Naive thymus-derived CD4-positive, alpha-beta T cell (primary cell): ENCODE measurements around the gene SYTL3. TPM values are rescaled to one million over a fixed set of nuclear protein-coding genes. Genes with fewer than 3 reads are reported as not detected.

Source experiments
- ATAC-seq: fragments of 150-1000 bp; cut with Tn5 transposase; 2 replicates; pipeline ENCODE4 v1.10.0; 2021; ENCODE audit warnings: mild to moderate bottlenecking, moderate library complexity
- CTCF ChIA-PET: fragments of 350-600 bp; sonication (Branson Sonifier 250); formaldehyde crosslinking; loops from one replicate; lab custom pipeline; 2021; ENCODE audit warnings: antibody characterized with exemption; lab: Charles Lee
- POLR2A ChIA-PET: fragments of 350-600 bp; sonication (Branson Sonifier 250); formaldehyde crosslinking; loops from one replicate; lab custom pipeline; 2021; ENCODE audit warnings: antibody characterized with exemption, inconsistent platforms; lab: Charles Lee
- DNase-seq, 9 donors: peaks; one replicate each; pipeline versions ENCODE4 v3.0.0 to v3.0.0-alpha.2; 2020 to 2022; ENCODE audit warnings: mixed read lengths in 1 of 9
- H3K27ac ChIP-seq: one replicate; pipeline ENCODE4 v1.7.0; 2013; ENCODE audit warnings: mild to moderate bottlenecking, low read depth, low read length, moderate library complexity
- H3K27me3 ChIP-seq, 2 donors: one replicate each; pipeline ENCODE4 v1.7.0; 2013; ENCODE audit warnings: low read length in 2 of 2, mild to moderate bottlenecking in 2 of 2, moderate library complexity in 2 of 2; ENCODE audit not compliant: control insufficient read depth in 2 of 2, insufficient read depth in 2 of 2
- H3K36me3 ChIP-seq, 3 experiments: 1 replicate in 2 of 3; 2 replicates in 1 of 3; pipeline ENCODE4 v1.7.0; 2013; ENCODE audit warnings: low read length in 3 of 3, mild to moderate bottlenecking in 3 of 3, moderate library complexity in 1 of 3; ENCODE audit not compliant: insufficient read depth in 3 of 3, control insufficient read depth in 2 of 3
- H3K4me1 ChIP-seq, 2 donors: one replicate each; pipeline ENCODE4 v1.7.0; 2013; ENCODE audit warnings: low read length in 2 of 2, mild to moderate bottlenecking in 2 of 2, moderate library complexity in 1 of 2; ENCODE audit not compliant: control insufficient read depth in 2 of 2, insufficient read depth in 2 of 2
- H3K4me3 ChIP-seq: 2 replicates; pipeline ENCODE4 v1.7.0; 2013; ENCODE audit warnings: mild to moderate bottlenecking, low read length
- H3K9me3 ChIP-seq, 3 experiments: 1 replicate in 2 of 3; 2 replicates in 1 of 3; pipeline ENCODE4 v1.7.0; 2013; ENCODE audit warnings: low read length in 3 of 3; ENCODE audit not compliant: control insufficient read depth in 2 of 3
- H3K27ac Mint-ChIP-seq, 9 donors: one replicate each; pipeline ENCODE4 v1.8.0; 2020 to 2022; ENCODE audit warnings: mixed read lengths in 9 of 9, mild to moderate bottlenecking in 8 of 9, moderate library complexity in 5 of 9, inconsistent platforms in 2 of 9
- H3K27me3 Mint-ChIP-seq, 5 donors: one replicate each; pipeline ENCODE4 v1.8.0; 2021 to 2022; ENCODE audit warnings: mixed read lengths in 5 of 5, mild to moderate bottlenecking in 1 of 5
- H3K36me3 Mint-ChIP-seq, 5 donors: one replicate each; pipeline ENCODE4 v1.8.0; 2020 to 2022; ENCODE audit warnings: mixed read lengths in 5 of 5, mild to moderate bottlenecking in 3 of 5, inconsistent platforms in 1 of 5
- H3K4me1 Mint-ChIP-seq, 7 donors: one replicate each; pipeline ENCODE4 v1.8.0; 2020 to 2022; ENCODE audit warnings: mixed read lengths in 7 of 7, mild to moderate bottlenecking in 3 of 7, inconsistent platforms in 1 of 7
- H3K4me3 Mint-ChIP-seq, 10 donors: one replicate each; pipeline ENCODE4 v1.8.0; 2020 to 2022; ENCODE audit warnings: mild to moderate bottlenecking in 10 of 10, mixed read lengths in 10 of 10, moderate library complexity in 6 of 10, inconsistent platforms in 2 of 10
- H3K9me3 Mint-ChIP-seq, 11 donors: one replicate each; pipeline ENCODE4 v1.8.0; 2020 to 2022; ENCODE audit warnings: mixed read lengths in 11 of 11, mild to moderate bottlenecking in 4 of 11, inconsistent platforms in 1 of 11, moderate library complexity in 1 of 11
- intact Hi-C, 2 donors: fragments of 100-400 bp; cut with micrococcal nuclease; formaldehyde crosslinking; loops; one replicate each; pipeline ENCODE4 v1.15.1; 2023
- polyA plus RNA-seq, 2 donors: library from polyadenylated mRNA; unstranded; fragments of 300-500 nt; fragmentation: Illumina TruSeq; gene quantifications; one replicate each; pipeline ENCODE4 v1.2.3, GENCODE V29; 2021
- total RNA-seq, 6 experiments: library from RNA in 5 of 6; stranded (reverse) in 5 of 6; gene quantifications; 1 replicate in 5 of 6; 2 replicates in 1 of 6; pipeline ENCODE4 v1.2.3 and lab custom pipeline; 2021 to 2026

Gene SYTL3
- total and polyA plus RNA-seq, 7 experiments from 2014 or later, result 13.4 to 67.0 (median 29.5) TPM

DNA sequence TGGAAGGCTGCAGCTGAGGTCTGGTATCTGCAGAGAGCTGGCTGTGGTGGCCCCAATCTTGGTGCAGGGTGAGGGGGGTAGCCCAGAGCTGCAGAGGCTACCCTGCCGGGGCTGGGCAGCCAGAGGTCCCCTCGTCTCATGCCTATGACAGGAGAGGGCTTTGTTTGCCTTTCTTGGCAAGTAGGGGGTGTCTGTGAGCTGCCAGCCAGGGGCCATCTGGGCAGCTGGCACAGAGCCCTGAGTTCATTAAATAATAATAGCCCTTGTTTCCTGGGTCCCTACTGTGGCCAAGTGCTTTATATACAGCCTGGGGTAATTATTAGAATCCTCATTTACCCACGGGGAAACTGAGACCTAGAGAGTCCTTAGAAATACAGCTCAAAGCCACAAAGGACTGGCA, 102.8 kb downstream of the SYTL3 start:
- Histone ChIP-seq H3K9me3 (no peaks in the 10 kb centered on the region), H3K4me1 (no peaks in the 10 kb centered on the region), H3K27me3 (no peaks in the 10 kb centered on the region), H3K4me3 (no peak overlapping the region), H3K27ac (no peak overlapping the region), H3K36me3 (peaks cover 5 to 53% (median 11%) of the 10 kb centered on the region in 3 experiments)
- DNase-seq (no peak), ATAC-seq (no peak)
- no peak overlapping the region for H3K4me3 Mint-ChIP-seq
- POLR2A ChIA-PET, result no interaction called here
- no peaks in the 10 kb centered on the region for H3K27me3 Mint-ChIP-seq
- CTCF ChIA-PET, result no interaction called here
- H3K4me1 Mint-ChIP-seq, result peaks cover 0 to 4% (median 0%) of the 10 kb centered on the region in 7 donors
- intact Hi-C loops, result no loop called here
- peaks cover 0 to 47% (median 16%) of the 10 kb centered on the region in 5 donors for H3K36me3 Mint-ChIP-seq
- H3K27ac Mint-ChIP-seq, result peak overlapping the region in 3 of 9 donors; percentile 22 to 51 (median 31)
- H3K9me3 Mint-ChIP-seq, result no peaks in the 10 kb centered on the region

GRCh38 chr6:158753811-158754210, 104.0 kb downstream of the SYTL3 start:
- ChIA-PET CTCF (no interaction called here), POLR2A (no interaction called here)
- H3K4me3 Mint-ChIP-seq, result no peak overlapping the region
- ATAC-seq, result no peak
- H3K27me3 ChIP-seq, result no peaks in the 10 kb centered on the region
- H3K4me1 ChIP-seq, result no peaks in the 10 kb centered on the region
- no peak overlapping the region for H3K27ac ChIP-seq
- peaks cover 5 to 62% (median 11%) of the 10 kb centered on the region in 3 experiments for H3K36me3 ChIP-seq
- peaks cover 0 to 4% (median 0%) of the 10 kb centered on the region in 7 donors for H3K4me1 Mint-ChIP-seq
- H3K27me3 Mint-ChIP-seq, result no peaks in the 10 kb centered on the region
- no peaks in the 10 kb centered on the region for H3K9me3 ChIP-seq
- H3K36me3 Mint-ChIP-seq, result peaks cover 0 to 48% (median 18%) of the 10 kb centered on the region in 5 donors
- DNase-seq, result no peak
- intact Hi-C loops, result no loop called here
- no peak overlapping the region for H3K4me3 ChIP-seq
- no peaks in the 10 kb centered on the region for H3K9me3 Mint-ChIP-seq
- no peak overlapping the region for H3K27ac Mint-ChIP-seq

DNA sequence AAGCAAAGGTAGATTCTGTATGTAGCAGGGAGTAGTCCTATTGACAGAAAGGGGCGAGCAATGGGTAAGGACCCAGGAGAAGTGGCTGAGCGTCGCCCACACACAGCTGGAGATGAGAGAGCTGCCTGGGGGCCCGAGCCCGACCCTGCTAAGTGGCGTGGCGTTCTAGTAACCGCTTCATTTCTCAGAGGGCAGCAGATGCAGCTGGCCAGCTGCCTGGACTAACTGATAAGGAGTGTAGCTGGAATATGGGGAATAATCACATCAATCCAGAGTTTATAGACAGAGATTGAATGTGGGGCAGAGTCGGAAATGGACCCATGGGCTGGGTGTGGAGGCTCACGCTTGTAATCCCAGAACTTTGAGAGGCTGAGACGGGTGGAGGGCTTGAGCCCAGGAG, 104.9 kb downstream of the SYTL3 start:
- intact Hi-C loops, result no loop called here
- Histone ChIP-seq H3K27me3 (no peaks in the 10 kb centered on the region), H3K4me3 (no peak overlapping the region), H3K9me3 (no peaks in the 10 kb centered on the region), H3K36me3 (peaks cover 5 to 66% (median 11%) of the 10 kb centered on the region in 3 experiments), H3K4me1 (no peaks in the 10 kb centered on the region), H3K27ac (no peak overlapping the region)
- Mint-ChIP-seq H3K36me3 (peaks cover 0 to 48% (median 16%) of the 10 kb centered on the region in 5 donors), H3K27me3 (no peaks in the 10 kb centered on the region), H3K27ac (peak overlapping the region in 4 of 9 donors; percentile 40 to 67 (median 60)), H3K4me1 (peaks cover 0 to 4% (median 0%) of the 10 kb centered on the region in 7 donors), H3K4me3 (peak overlapping the region in 1 of 10 donors; percentile 41), H3K9me3 (no peaks in the 10 kb centered on the region)
- ATAC-seq (no peak), DNase-seq (no peak)
- POLR2A ChIA-PET, result no interaction called here
- CTCF ChIA-PET, result no interaction called here

DNA sequence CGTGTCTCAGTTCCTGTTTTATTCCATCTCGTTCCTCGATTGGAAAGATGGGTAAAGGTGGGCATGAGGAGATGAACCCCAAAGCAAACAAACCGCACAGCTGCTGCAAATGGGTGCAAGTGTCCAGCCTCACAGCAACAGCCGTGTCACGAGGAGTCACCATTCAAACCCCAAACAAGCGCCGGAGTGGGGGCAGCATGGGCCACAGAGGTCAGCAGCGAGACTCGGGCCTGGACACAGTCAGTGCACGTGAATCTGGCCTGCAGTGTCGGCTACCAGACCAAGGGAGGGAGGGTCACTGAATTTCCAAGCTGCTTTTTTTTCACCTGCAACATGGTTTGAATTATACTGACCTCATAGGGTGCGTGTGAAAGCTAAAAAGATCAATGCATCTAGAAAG, 105.8 kb downstream of the SYTL3 start:
- no peak for ATAC-seq
- CTCF ChIA-PET, result no interaction called here
- POLR2A ChIA-PET, result no interaction called here

DNA sequence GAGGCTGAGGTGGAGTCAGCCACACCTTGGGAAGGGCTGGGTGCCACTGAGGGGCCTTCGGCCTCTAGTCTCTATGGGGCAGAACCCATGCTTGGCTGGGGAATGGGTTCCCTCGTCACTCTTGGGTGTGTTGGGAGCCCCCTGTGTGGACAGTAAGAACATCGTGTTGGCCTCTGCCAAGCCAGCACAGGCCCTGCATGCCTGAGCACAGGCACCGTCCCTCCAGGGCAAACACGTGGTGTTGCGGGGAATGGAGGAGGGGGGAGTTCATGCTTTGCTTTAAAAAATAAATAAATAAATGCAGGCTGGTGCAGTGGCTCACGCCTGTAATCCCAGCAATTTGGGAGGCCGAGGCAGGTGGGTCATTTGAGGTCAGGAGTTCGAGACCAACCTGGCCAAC, 106.3 kb downstream of the SYTL3 start:
- H3K36me3 Mint-ChIP-seq, result peaks cover 0 to 44% (median 8%) of the 10 kb centered on the region in 5 donors

More for the DNA sequence above, 105.8 kb downstream of the SYTL3 start:
- no peaks in the 10 kb centered on the region for H3K9me3 Mint-ChIP-seq
- Histone ChIP-seq H3K27me3 (no peaks in the 10 kb centered on the region), H3K36me3 (peaks cover 5 to 73% (median 8%) of the 10 kb centered on the region in 3 experiments), H3K4me1 (no peaks in the 10 kb centered on the region), H3K27ac (no peak overlapping the region), H3K9me3 (no peaks in the 10 kb centered on the region), H3K4me3 (no peak overlapping the region)
- peaks cover 0 to 43% (median 8%) of the 10 kb centered on the region in 5 donors for H3K36me3 Mint-ChIP-seq
- no peak for DNase-seq
- no peaks in the 10 kb centered on the region for H3K27me3 Mint-ChIP-seq
- no peak overlapping the region for H3K4me3 Mint-ChIP-seq
- intact Hi-C loops, result no loop called here
- peaks cover 0 to 4% (median 0%) of the 10 kb centered on the region in 7 donors for H3K4me1 Mint-ChIP-seq
- peak overlapping the region in 3 of 9 donors; percentile 4 to 51 (median 33) for H3K27ac Mint-ChIP-seq

DNA sequence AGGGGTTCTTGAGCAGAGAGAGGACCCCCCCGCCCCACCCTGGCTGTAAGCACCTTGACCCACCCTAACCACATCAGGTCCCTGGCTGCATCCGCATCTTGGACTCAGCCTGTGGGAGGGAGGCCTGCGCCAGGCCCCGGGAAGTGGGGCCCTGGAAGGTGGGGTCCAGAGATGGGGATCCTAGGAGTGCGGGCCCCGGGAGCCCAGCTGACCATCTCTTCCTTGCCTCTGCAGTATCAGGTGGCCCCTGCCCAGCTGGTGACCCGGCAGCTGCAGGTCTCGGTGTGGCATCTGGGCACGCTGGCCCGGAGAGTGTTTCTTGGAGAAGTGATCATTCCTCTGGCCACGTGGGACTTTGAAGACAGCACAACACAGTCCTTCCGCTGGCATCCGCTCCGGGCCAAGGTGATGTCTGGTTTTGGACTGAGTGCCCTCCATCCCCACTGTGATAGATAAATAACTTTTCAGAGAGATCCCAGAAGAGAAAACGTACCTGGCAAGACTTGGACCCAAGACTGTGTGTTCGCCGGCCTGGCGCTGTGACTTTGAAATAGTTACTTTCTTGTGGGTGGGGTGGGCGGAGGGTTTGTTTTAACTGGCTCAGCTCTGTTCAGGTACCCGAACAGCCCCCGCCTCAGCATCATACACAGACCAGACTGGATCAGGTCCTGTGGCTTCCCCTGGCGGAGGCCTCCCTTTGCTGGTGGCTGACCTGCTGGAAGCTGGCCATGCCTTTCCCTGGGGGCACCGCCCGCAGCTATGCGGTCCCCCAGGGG, 107.3 kb downstream of the SYTL3 start:
- Histone ChIP-seq H3K4me1 (no peaks in the 10 kb centered on the region), H3K27me3 (no peaks in the 10 kb centered on the region), H3K36me3 (peaks cover 0 to 72% (median under 1%) of the 10 kb centered on the region in 3 experiments), H3K4me3 (no peak overlapping the region), H3K9me3 (no peaks in the 10 kb centered on the region), H3K27ac (no peak overlapping the region)
- peaks cover 5 to 43% (median 15%) of the 10 kb centered on the region in 5 donors for H3K36me3 Mint-ChIP-seq
- intact Hi-C loops, result no loop called here
- H3K27ac Mint-ChIP-seq, result peak overlapping the region in 4 of 9 donors; percentile 10 to 68 (median 30)
- no peak overlapping the region for H3K4me3 Mint-ChIP-seq
- peaks cover 0 to 4% (median 0%) of the 10 kb centered on the region in 7 donors for H3K4me1 Mint-ChIP-seq
- DNase-seq, result no peak
- no peaks in the 10 kb centered on the region for H3K9me3 Mint-ChIP-seq
- POLR2A ChIA-PET, result interaction anchor here (0.7 kb wide), 1 partner anchor 215 kb away, joined by 3 read pairs; no protein-coding TSS in a partner anchor
- ATAC-seq, result no peak
- CTCF ChIA-PET, result no interaction called here
- H3K27me3 Mint-ChIP-seq, result no peaks in the 10 kb centered on the region

More for the DNA sequence above, 106.3 kb downstream of the SYTL3 start:
- H3K36me3 ChIP-seq, result peaks cover 5 to 74% (median 5%) of the 10 kb centered on the region in 3 experiments
- no peaks in the 10 kb centered on the region for H3K9me3 ChIP-seq
- ATAC-seq (no peak), DNase-seq (no peak)
- H3K9me3 Mint-ChIP-seq, result no peaks in the 10 kb centered on the region
- H3K27me3 Mint-ChIP-seq, result no peaks in the 10 kb centered on the region
- no peaks in the 10 kb centered on the region for H3K4me1 ChIP-seq
- no peaks in the 10 kb centered on the region for H3K27me3 ChIP-seq
- no peak overlapping the region for H3K4me3 ChIP-seq
- no peak overlapping the region for H3K27ac ChIP-seq
- peaks cover 0 to 4% (median 0%) of the 10 kb centered on the region in 7 donors for H3K4me1 Mint-ChIP-seq
- ChIA-PET POLR2A (interaction anchor here (0.7 kb wide), 1 partner anchor 216 kb away, joined by 3 read pairs; no protein-coding TSS in a partner anchor), CTCF (no interaction called here)
- intact Hi-C loops, result no loop called here
- H3K27ac Mint-ChIP-seq, result peak overlapping the region in 4 of 9 donors; percentile 4 to 51 (median 28)
- no peak overlapping the region for H3K4me3 Mint-ChIP-seq
